ENCODE results near the gene CPB2.
A peak's percentile ranks its signal among the peaks of the same experiment; 100 is the strongest.

CPB2 gene

DNA sequence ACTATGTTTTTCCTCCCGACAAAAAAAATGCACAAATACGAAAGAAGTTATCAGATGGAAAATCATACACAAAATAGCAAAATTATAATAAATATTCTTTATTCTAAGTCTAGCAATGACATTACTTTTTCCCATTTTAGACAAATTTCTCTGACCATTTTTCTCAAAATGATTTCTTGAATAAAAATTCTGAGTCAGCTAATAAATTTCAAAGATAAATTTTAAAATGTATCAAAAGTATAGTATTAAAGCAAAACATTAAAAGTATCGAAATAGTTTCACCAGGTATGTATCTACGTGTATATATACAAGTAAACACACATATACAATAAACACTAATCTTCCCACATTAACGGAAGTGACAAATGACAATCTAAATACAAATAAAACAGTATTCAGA is 61.2 kb downstream of the CPB2 start:
- no peaks in the 10 kb centered on the region for H3K27me3 ChIP-seq (ENCODE audit: insufficient read depth, low read length, poor library complexity, severe bottlenecking)
- H3K36me3 ChIP-seq (ENCODE audit: insufficient read depth, low read length): peaks cover 37% of the 10 kb centered on the region
- H3K9me3 ChIP-seq (ENCODE audit: insufficient read depth, low read depth, low read length): no peaks in the 10 kb centered on the region
- no peaks in the 10 kb centered on the region for H3F3A ChIP-seq (ENCODE audit: low read depth)
- H3K9ac ChIP-seq (ENCODE audit: low read depth, low read length, poor library complexity, severe bottlenecking): peak overlapping the region; percentile 57
- TF ChIP-seq, protein P1, sequence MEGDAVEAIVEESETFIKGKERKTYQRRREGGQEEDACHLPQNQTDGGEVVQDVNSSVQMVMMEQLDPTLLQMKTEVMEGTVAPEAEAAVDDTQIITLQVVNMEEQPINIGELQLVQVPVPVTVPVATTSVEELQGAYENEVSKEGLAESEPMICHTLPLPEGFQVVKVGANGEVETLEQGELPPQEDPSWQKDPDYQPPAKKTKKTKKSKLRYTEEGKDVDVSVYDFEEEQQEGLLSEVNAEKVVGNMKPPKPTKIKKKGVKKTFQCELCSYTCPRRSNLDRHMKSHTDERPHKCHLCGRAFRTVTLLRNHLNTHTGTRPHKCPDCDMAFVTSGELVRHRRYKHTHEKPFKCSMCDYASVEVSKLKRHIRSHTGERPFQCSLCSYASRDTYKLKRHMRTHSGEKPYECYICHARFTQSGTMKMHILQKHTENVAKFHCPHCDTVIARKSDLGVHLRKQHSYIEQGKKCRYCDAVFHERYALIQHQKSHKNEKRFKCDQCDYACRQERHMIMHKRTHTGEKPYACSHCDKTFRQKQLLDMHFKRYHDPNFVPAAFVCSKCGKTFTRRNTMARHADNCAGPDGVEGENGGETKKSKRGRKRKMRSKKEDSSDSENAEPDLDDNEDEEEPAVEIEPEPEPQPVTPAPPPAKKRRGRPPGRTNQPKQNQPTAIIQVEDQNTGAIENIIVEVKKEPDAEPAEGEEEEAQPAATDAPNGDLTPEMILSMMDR (conservative IDR thresholded peaks at IDR 0.05; ENCODE audit: low read length): no peak
- TF ChIP-seq EZH2phosphoT487 (IDR thresholded peaks at IDR 0.05; ENCODE audit: borderline replicate concordance): no peak
- H3K79me2 ChIP-seq (ENCODE audit: insufficient read depth, low read length): peaks cover 97% of the 10 kb centered on the region
- H4K20me1 ChIP-seq (ENCODE audit: insufficient read depth, low read length, poor library complexity, severe bottlenecking): peaks cover 89% of the 10 kb centered on the region
- H3K4me2 ChIP-seq (ENCODE audit: low read depth, low read length, poor library complexity, severe bottlenecking): peak overlapping the region; percentile 79
- peaks cover 46% of the 10 kb centered on the region for H3K4me1 ChIP-seq (ENCODE audit: insufficient read depth, low read length, poor library complexity, severe bottlenecking)
- H2AFZ ChIP-seq (ENCODE audit: low read length): no peak overlapping the region
- no peaks in the 10 kb centered on the region for H3K9me2 ChIP-seq (replicated peaks; ENCODE audit: low read depth, low read length)
- peak overlapping the region; percentile 64 for H3K4me3 ChIP-seq (ENCODE audit: low read length, poor library complexity, severe bottlenecking)

DNA sequence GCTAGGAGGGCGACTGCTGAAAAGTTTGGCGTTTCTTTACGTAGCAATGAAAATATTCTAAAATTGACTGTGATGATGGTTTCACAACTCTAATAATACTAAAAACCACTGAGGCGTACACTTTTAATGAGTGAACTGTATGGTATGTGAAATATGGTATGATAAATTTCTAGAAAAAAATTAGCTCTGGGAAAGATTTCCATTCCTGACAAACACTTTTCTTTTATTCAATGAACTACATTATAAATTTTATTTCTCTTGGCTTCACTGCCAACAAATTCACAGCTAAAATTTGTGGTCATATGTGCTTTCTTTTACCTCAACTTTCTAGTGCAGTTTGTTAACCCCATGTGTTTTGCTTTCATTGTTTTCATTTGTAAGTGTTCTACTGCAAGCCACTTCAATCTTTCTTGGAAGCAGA is 63.4 kb downstream of the CPB2 start:
- peaks cover 52% of the 10 kb centered on the region for H3K36me3 ChIP-seq (ENCODE audit: insufficient read depth, low read length)
- H3K4me3 ChIP-seq (ENCODE audit: low read length, poor library complexity, severe bottlenecking): no peak overlapping the region
- H4K20me1 ChIP-seq (ENCODE audit: insufficient read depth, low read length, poor library complexity, severe bottlenecking): peaks cover 75% of the 10 kb centered on the region
- H3K4me1 ChIP-seq (ENCODE audit: insufficient read depth, low read length, poor library complexity, severe bottlenecking): peaks cover 35% of the 10 kb centered on the region
- no peak overlapping the region for H2AFZ ChIP-seq (ENCODE audit: low read length)
- peaks cover 97% of the 10 kb centered on the region for H3K79me2 ChIP-seq (ENCODE audit: insufficient read depth, low read length)
- no peaks in the 10 kb centered on the region for H3K27me3 ChIP-seq (ENCODE audit: insufficient read depth, low read length, poor library complexity, severe bottlenecking)
- no peaks in the 10 kb centered on the region for H3F3A ChIP-seq (ENCODE audit: low read depth)
- H3K4me2 ChIP-seq (ENCODE audit: low read depth, low read length, poor library complexity, severe bottlenecking): peak overlapping the region; percentile 5
- H3K9ac ChIP-seq (ENCODE audit: low read depth, low read length, poor library complexity, severe bottlenecking): no peak overlapping the region
- TF ChIP-seq, protein P1 (conservative IDR thresholded peaks at IDR 0.05; ENCODE audit: low read length): no peak
- no peak for TF ChIP-seq EZH2phosphoT487 (IDR thresholded peaks at IDR 0.05; ENCODE audit: borderline replicate concordance)
- no peaks in the 10 kb centered on the region for H3K9me2 ChIP-seq (replicated peaks; ENCODE audit: low read depth, low read length)
- no peaks in the 10 kb centered on the region for H3K9me3 ChIP-seq (ENCODE audit: insufficient read depth, low read depth, low read length)

DNA sequence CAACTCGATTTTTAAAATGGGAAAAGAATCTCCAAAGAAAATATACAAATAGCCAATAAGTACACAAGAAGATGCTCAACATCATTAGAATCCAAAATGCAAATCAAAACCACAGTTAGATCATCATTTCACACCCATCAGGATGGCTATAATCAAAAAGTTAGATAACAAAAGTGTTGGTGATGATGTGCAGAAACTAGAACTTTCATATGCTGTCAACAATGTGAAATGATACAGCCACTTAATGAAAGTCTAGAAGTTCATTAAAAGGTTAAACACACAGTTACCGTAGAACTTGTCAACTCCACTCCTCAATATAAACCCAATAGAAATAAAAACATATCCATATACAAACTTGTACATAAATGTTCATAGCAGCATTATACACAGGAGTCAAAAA is 64.1 kb downstream of the CPB2 start:
- H3F3A ChIP-seq (ENCODE audit: low read depth): no peaks in the 10 kb centered on the region
- peaks cover 57% of the 10 kb centered on the region for H3K36me3 ChIP-seq (ENCODE audit: insufficient read depth, low read length)
- no peak overlapping the region for H2AFZ ChIP-seq (ENCODE audit: low read length)
- no peaks in the 10 kb centered on the region for H3K27me3 ChIP-seq (ENCODE audit: insufficient read depth, low read length, poor library complexity, severe bottlenecking)
- H3K9me2 ChIP-seq (replicated peaks; ENCODE audit: low read depth, low read length): no peaks in the 10 kb centered on the region
- peaks cover 99% of the 10 kb centered on the region for H3K79me2 ChIP-seq (ENCODE audit: insufficient read depth, low read length)
- no peaks in the 10 kb centered on the region for H3K9me3 ChIP-seq (ENCODE audit: insufficient read depth, low read depth, low read length)
- H3K9ac ChIP-seq (ENCODE audit: low read depth, low read length, poor library complexity, severe bottlenecking): no peak overlapping the region
- TF ChIP-seq, protein P1 (conservative IDR thresholded peaks at IDR 0.05; ENCODE audit: low read length): no peak
- no peak for TF ChIP-seq EZH2phosphoT487 (IDR thresholded peaks at IDR 0.05; ENCODE audit: borderline replicate concordance)
- no peak overlapping the region for H3K4me3 ChIP-seq (ENCODE audit: low read length, poor library complexity, severe bottlenecking)
- H3K4me1 ChIP-seq (ENCODE audit: insufficient read depth, low read length, poor library complexity, severe bottlenecking): peaks cover 31% of the 10 kb centered on the region
- H3K4me2 ChIP-seq (ENCODE audit: low read depth, low read length, poor library complexity, severe bottlenecking): peak overlapping the region; percentile 5
- H4K20me1 ChIP-seq (ENCODE audit: insufficient read depth, low read length, poor library complexity, severe bottlenecking): peaks cover 71% of the 10 kb centered on the region

Data from Loucy (cell line).